Thoracic aorta (tissue), 2 donors: Measurements from ENCODE around the gene NRP1. TPM values are rescaled to one million over a fixed set of nuclear protein-coding genes. Genes with fewer than 3 reads are reported as not detected.

Source experiments
- ATAC-seq: fragments of 150-250 bp; one replicate; pipeline ENCODE4 v1.8.0; 2017; ENCODE audit warnings: low read depth; ENCODE audit not compliant: insufficient number of reproducible peaks, low FRiP score
- DNase-seq: peaks from one replicate; pipeline ENCODE4 v3.0.0-alpha.2; 2020; ENCODE audit warnings: low spot score
- H3K27ac ChIP-seq, 2 donors: fragments of 200-600 bp; sonication (generic); 1 replicate in 1 of 2; 2 replicates in 1 of 2; pipeline ENCODE4 v1.5.1; 2016; ENCODE audit warnings: mild to moderate bottlenecking in 2 of 2, moderate library complexity in 2 of 2
- H3K27me3 ChIP-seq: fragments of 200-600 bp; sonication (generic); replicated peaks from 2 replicates; pipeline ENCODE4 v1.6.0; 2016; ENCODE audit warnings: mild to moderate bottlenecking; ENCODE audit not compliant: insufficient read depth
- H3K36me3 ChIP-seq: fragments of 200-600 bp; sonication (generic); one replicate; pipeline ENCODE4 v1.5.1; 2016
- H3K4me1 ChIP-seq, 2 donors: fragments of 200-600 bp; sonication (generic); 1 replicate in 1 of 2; 2 replicates in 1 of 2; pipeline versions ENCODE4 v1.5.1 to v1.6.0; 2016; ENCODE audit warnings: low read depth in 2 of 2, mild to moderate bottlenecking in 1 of 2; ENCODE audit not compliant: control insufficient read depth in 1 of 2
- H3K4me3 ChIP-seq: fragments of 200-600 bp; sonication (generic); 2 replicates; pipeline ENCODE4 v1.5.1; 2016; ENCODE audit warnings: mild to moderate bottlenecking
- H3K9me3 ChIP-seq: fragments of 200-600 bp; sonication (generic); 2 replicates; pipeline ENCODE4 v1.5.1; 2016
- total RNA-seq, 2 donors: library from RNA; depleted of rRNA; stranded (reverse); fragments of >200 nt; gene quantifications; one replicate each; pipeline versions ENCODE4 v1.1.0 to v1.2.3, GENCODE V29; 2016
- TF ChIP-seq, protein P1 (sequence below): fragments of 200-600 bp; sonication (generic); IDR thresholded peaks from one replicate; pipeline ENCODE4 v1.5.1; 2019; ENCODE audit warnings: antibody characterized with exemption

NRP1 gene
- total RNA-seq, 2 donors from 2014 or later = 66.9 to 117 TPM

DNA sequence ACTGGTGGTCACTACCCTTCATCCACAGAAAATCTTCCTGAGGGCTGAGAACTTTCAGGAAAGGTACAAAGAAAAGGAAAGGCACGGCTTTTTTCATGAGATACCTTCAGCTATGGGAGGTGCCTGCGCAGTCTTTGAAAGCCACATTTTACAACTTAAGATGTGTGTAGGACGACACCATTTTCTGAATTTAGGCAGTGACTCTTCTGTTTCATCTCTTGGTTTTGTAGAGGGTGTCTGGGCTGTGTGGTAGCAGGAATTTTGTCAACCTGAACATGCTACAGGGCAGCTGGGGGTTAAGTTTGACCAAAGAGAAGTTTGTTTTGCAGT lies 138.1 kb downstream of the NRP1 start:
- ATAC-seq (no peak), DNase-seq (no peak)
- H3K36me3 ChIP-seq = peaks cover 6% of the 10 kb centered on the region
- H3K4me1 ChIP-seq = peaks cover 7 to 26% of the 10 kb centered on the region in 2 donors
- H3K27ac ChIP-seq = peak overlapping the region; percentile 9 to 19
- no peak overlapping the region for H3K4me3 ChIP-seq
- TF ChIP-seq, protein P1, sequence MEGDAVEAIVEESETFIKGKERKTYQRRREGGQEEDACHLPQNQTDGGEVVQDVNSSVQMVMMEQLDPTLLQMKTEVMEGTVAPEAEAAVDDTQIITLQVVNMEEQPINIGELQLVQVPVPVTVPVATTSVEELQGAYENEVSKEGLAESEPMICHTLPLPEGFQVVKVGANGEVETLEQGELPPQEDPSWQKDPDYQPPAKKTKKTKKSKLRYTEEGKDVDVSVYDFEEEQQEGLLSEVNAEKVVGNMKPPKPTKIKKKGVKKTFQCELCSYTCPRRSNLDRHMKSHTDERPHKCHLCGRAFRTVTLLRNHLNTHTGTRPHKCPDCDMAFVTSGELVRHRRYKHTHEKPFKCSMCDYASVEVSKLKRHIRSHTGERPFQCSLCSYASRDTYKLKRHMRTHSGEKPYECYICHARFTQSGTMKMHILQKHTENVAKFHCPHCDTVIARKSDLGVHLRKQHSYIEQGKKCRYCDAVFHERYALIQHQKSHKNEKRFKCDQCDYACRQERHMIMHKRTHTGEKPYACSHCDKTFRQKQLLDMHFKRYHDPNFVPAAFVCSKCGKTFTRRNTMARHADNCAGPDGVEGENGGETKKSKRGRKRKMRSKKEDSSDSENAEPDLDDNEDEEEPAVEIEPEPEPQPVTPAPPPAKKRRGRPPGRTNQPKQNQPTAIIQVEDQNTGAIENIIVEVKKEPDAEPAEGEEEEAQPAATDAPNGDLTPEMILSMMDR = no peak
- H3K9me3 ChIP-seq = no peaks in the 10 kb centered on the region
- no peaks in the 10 kb centered on the region for H3K27me3 ChIP-seq

- peak overlapping the region in 1 of 2 donors; percentile 9 for H3K27ac ChIP-seq
Measured at GRCh38 chr10:33195608-33196376, 138.7 kb downstream of the NRP1 start.

GRCh38 chr10:33193701-33194521 lies 140.6 kb downstream of the NRP1 start:
- Histone ChIP-seq H3K9me3 (no peaks in the 10 kb centered on the region), H3K4me3 (peak overlapping the region; percentile 0), H3K36me3 (peaks cover 4% of the 10 kb centered on the region), H3K27me3 (no peaks in the 10 kb centered on the region), H3K4me1 (peaks cover 7 to 26% of the 10 kb centered on the region in 2 donors), H3K27ac (peak overlapping the region; percentile 33 to 60)
- TF ChIP-seq, protein P1 = no peak
- no peak for DNase-seq
- no peak for ATAC-seq

More at GRCh38 chr10:33195608-33196376, 138.7 kb downstream of the NRP1 start:
- Histone ChIP-seq H3K27me3 (no peaks in the 10 kb centered on the region), H3K4me1 (peaks cover 7 to 26% of the 10 kb centered on the region in 2 donors), H3K9me3 (no peaks in the 10 kb centered on the region), H3K4me3 (no peak overlapping the region), H3K36me3 (peaks cover 4% of the 10 kb centered on the region)
- no peak for ATAC-seq
- no peak for DNase-seq
- TF ChIP-seq, protein P1 = no peak

DNA sequence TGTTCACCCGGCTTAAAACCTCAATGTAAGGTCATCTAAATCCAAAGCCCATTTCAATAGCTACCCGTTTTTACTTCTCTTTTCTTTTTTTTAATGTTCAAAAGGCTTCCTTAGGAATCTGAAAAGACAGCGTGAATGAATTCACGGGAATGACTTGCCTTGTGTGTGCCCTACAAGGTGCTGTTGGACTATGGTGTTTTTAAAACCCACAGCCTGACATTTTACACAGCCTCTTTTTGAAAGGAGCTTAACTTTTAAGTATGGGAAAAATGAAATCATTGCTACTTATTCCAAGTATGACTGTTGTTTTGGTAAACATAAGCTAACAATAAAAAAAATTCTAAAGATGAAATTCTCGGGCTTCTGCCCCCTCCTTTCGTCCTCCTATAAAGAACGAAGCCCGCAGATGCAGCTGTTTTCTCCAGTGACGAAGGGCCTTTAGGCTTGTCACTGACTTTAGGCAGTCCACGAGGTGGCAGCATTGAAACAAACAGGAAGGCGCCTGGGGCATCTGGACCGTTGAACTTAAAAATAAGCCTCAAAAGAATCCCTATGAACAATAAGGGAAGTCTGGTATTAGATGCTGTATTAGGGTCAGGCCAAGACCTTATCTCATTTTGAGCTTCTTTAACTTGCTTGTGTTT lies 141.3 kb downstream of the NRP1 start:
- TF ChIP-seq, protein P1 = peak; percentile 77
- no peaks in the 10 kb centered on the region for H3K27me3 ChIP-seq
- peaks cover 7 to 26% of the 10 kb centered on the region in 2 donors for H3K4me1 ChIP-seq
- no peak overlapping the region for H3K4me3 ChIP-seq
- no peaks in the 10 kb centered on the region for H3K9me3 ChIP-seq
- ATAC-seq = peak; percentile 63
- H3K36me3 ChIP-seq = peaks cover 4% of the 10 kb centered on the region
- DNase-seq = peak; percentile 41
- H3K27ac ChIP-seq = peak overlapping the region; percentile 33 to 60

DNA sequence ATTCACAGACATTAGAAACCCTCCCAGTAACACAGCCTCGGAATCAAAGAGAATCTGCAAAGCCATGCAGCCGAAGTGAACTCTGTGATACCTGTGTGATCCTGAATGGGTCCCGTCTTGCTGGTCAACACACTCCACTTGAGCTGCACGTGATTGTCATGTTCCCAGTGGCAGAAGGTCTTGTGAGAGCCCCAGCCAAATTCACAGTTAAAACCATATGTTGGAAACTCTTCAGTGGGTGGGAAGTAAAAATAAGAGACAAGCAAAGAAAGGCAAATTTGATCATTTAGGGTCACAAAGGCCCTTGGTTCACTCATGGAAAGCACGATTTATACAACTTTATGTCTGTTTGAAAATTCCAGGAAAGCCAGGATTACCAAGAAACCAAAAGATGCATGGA lies 142.3 kb downstream of the NRP1 start:
- no peaks in the 10 kb centered on the region for H3K27me3 ChIP-seq
- no peaks in the 10 kb centered on the region for H3K9me3 ChIP-seq
- H3K36me3 ChIP-seq = peaks cover 7% of the 10 kb centered on the region
- peaks cover 7 to 22% of the 10 kb centered on the region in 2 donors for H3K4me1 ChIP-seq
- ATAC-seq = no peak
- TF ChIP-seq, protein P1 = no peak
- no peak for DNase-seq
- H3K4me3 ChIP-seq = no peak overlapping the region
- H3K27ac ChIP-seq = no peak overlapping the region
